Bronchial epithelial cell (primary cell): Measurements from ENCODE around the gene WASHC2A. TPM values are rescaled to one million over a fixed set of nuclear protein-coding genes. Genes with fewer than 3 reads are reported as not detected.
"Not testable (repeated sequence)": the region's sequence is repeated elsewhere in the genome, so short reads cannot be mapped to it uniquely, and the experiment has no call there.

Source experiments
- DNase-seq: peaks from one replicate; pipeline ENCODE4 v3.0.0-alpha.2; 2010; ENCODE audit warnings: low read depth
- FAIRE-seq: peaks from 2 replicates; lab custom pipeline; 2011; peaks lifted over from hg19 to GRCh38; lab: Jason Lieb, UNC
- H3K27me3 ChIP-seq: 2 replicates; pipeline ENCODE4 v1.5.1; 2011; ENCODE audit warnings: low read length; ENCODE audit not compliant: control insufficient read depth, insufficient read depth
- H3K36me3 ChIP-seq: 2 replicates; pipeline ENCODE4 v1.5.1; 2011; ENCODE audit warnings: low read length; ENCODE audit not compliant: control insufficient read depth, insufficient read depth
- H3K4me3 ChIP-seq: 2 replicates; pipeline ENCODE4 v1.5.1; 2011; ENCODE audit warnings: mild to moderate bottlenecking, low read depth, low read length, control low read depth
- total RNA-seq: library from RNA; depleted of rRNA; stranded (reverse); fragments of >200 nt; gene quantifications from 2 replicates; pipeline ENCODE4 v1.2.1, GENCODE V29; 2014
- TF ChIP-seq, protein P1 (sequence below): IDR thresholded peaks from 2 replicates; pipeline ENCODE4 v1.5.1; 2011; ENCODE audit warnings: mild to moderate bottlenecking, moderate library complexity, low read length, control low read depth, inconsistent platforms; ENCODE audit not compliant: insufficient read depth, severe bottlenecking

WASHC2A gene
- total RNA-seq, 1 donor from 2014 or later = 24.0 TPM

DNA sequence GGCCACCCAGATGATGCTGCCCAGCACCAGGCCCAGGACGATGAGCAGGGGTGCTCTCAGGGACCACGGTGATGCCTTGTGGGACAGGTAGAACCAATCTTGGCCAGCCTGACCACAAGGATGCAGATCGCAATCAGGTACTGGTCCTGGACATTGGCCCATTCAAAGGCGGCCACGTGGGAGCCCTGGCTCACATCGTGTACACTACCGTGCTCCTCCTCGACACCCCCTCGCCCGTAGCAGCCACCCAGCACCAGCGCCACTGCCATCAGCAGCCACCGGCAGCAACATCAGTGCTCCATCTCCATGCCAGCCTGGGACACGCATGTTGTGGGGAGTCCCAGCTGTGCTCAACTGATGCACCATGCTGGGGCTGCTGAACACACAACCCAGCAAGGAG, 40.6 kb upstream of the WASHC2A start:
- peaks cover 4% of the 10 kb centered on the region for H3K27me3 ChIP-seq
- no peaks in the 10 kb centered on the region for H3K36me3 ChIP-seq
- TF ChIP-seq, protein P1, sequence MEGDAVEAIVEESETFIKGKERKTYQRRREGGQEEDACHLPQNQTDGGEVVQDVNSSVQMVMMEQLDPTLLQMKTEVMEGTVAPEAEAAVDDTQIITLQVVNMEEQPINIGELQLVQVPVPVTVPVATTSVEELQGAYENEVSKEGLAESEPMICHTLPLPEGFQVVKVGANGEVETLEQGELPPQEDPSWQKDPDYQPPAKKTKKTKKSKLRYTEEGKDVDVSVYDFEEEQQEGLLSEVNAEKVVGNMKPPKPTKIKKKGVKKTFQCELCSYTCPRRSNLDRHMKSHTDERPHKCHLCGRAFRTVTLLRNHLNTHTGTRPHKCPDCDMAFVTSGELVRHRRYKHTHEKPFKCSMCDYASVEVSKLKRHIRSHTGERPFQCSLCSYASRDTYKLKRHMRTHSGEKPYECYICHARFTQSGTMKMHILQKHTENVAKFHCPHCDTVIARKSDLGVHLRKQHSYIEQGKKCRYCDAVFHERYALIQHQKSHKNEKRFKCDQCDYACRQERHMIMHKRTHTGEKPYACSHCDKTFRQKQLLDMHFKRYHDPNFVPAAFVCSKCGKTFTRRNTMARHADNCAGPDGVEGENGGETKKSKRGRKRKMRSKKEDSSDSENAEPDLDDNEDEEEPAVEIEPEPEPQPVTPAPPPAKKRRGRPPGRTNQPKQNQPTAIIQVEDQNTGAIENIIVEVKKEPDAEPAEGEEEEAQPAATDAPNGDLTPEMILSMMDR = no peak
- no peak overlapping the region for H3K4me3 ChIP-seq
- DNase-seq = no peak
- FAIRE-seq = no peak

DNA sequence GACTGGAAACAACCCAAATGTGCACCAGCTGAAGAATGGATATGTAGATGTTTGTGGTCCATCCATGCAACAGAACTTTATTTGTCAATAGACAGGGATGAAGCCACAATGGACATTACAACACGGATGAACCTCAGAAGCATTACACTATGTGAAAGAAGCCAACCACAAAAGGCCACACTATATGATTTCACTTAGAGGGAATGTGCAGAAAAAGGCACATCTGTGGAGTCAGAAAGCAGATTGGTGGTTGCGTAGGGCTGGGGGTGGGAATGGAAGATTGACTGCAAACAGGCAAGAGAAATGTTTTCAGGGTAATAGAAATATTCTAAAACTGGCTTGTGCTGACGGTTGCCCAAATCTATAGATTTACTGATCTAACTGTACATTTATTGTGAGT, 34.3 kb upstream of the WASHC2A start:
- DNase-seq (no peak), FAIRE-seq (no peak)
- H3K27me3 ChIP-seq = no peaks in the 10 kb centered on the region
- TF ChIP-seq, protein P1 = no peak
- no peaks in the 10 kb centered on the region for H3K36me3 ChIP-seq
- H3K4me3 ChIP-seq = no peak overlapping the region

DNA sequence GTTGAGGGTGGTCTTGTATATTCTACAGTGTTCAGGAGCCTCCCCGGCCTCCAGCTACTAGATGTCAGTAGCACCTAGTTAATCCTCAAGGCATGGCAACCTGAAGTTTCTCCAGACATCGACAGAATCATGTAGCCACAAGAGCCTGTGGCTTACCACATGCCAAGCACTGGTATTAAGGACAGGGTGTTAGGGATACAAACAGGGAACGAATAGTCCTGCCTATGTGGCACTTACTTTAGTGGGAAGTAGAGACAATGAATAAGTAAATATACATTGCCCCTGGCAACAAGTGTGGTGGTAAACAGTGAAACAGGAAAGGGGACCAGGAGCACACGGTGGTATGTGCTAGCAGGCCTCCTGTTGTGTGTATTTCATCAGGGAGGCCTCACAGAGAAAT, 32.4 kb upstream of the WASHC2A start:
- H3K4me3 ChIP-seq, H3K36me3 ChIP-seq, FAIRE-seq, H3K27me3 ChIP-seq, DNase-seq: not testable (repeated sequence)

DNA sequence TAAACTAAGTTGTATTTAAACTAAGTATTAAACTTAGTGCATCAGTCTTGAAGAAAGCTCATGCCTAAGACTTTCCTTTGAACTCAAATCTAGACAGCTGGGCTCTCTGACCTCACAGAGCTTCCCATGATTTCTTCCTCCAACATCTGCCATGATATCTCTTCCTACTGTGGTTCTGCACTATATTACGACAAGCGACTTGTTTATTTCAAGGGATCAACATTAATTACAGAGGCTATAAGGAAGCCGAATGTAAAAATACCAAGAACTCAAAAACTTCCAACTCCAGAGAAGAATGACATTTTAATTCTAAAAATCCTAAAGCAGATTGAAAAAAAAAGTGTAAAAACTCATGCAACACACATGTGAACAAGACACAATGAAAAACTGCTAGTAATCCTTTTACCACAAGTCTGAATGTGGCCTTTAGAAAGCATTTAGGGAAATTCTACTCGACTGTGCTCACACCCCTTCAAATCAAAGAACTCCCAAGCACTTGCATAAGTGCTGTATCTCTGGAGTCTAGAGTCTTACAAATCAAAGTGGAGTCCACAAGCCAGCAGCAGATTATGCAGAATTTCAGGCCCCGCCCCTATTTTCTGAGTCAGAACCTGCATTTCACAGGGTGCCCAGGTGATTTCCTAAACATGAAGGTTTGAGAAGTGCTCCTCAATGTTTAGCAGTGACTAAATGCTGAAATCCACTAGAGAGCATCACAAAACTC, 22.7 kb upstream of the WASHC2A start:
- FAIRE-seq (no peak), DNase-seq (peak; percentile 47)
- Histone ChIP-seq H3K4me3 (no peak overlapping the region), H3K27me3 (no peaks in the 10 kb centered on the region), H3K36me3 (no peaks in the 10 kb centered on the region)
- TF ChIP-seq, protein P1 = no peak

DNA sequence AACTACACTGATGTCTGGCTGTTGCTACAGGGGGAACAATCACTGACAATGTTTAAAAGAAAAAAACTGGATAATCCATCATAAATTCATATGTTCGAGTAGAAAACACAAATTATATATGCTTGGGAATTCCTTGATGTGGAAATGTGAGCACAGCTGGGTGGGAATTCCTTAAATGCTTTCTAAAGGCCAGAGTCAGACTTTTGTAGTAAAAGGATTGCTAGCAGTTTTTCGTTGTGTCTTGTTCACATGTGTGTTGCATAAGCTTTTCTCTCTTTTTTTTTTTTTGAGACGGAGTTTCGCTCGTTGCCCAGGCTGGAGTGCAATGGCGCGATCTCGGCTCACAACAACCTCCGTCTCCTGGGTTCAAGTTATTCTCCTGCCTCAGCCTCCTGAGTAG, 21.3 kb upstream of the WASHC2A start:
- DNase-seq, FAIRE-seq, H3K4me3 ChIP-seq, H3K27me3 ChIP-seq, H3K36me3 ChIP-seq: not testable (repeated sequence)

DNA sequence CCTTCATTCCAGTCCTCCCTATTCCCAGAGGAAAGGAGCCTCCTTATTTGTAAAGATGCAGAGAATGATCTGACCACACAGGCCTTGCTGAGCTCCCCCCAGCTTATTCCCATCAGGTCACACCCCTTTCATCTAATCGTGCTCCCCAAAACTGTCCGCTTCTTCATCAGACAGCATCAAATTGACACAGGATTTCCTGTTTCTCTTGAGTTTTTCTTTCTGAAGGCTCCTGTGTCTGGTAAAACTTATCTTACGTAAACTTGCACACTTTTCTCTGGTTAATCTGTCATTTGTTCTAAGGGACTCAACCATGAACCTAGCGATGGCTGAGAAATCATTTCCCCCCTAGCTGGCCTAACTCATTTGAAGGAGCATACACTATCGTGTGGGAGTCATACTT, 20.2 kb upstream of the WASHC2A start:
- not testable (repeated sequence) for H3K36me3 ChIP-seq, H3K4me3 ChIP-seq, DNase-seq, FAIRE-seq, H3K27me3 ChIP-seq

DNA sequence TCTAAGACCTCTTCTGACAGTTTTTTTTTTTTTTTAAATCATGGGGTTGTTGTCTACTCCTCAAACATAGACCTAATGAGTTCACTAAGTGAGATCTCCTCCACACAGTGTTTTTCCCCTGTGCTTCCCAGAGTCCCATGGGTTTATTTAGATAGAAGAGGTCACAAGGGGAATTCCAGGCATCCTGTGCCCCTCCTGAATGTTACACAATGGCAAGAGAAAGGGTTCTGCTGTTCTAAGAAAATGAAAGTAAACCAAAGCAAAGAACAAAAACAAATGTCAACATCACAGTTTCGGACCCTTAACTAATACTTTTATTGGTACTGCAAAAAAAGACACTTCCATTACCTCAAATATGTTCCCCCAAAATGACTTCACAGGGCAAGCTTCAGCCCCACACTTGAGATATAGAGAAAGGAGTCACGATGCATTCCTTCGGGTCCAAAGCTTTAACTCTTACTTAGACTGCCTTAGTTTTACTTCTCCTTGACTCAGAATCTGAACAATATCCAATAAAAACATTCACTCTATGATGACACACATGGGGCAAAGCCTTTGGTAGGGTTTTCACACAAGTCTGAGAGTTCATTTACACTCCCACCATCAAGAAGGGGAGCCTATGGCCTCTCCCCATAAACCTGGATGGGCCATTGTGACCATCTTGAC, 15.6 kb upstream of the WASHC2A start:
- H3K4me3 ChIP-seq, FAIRE-seq, H3K27me3 ChIP-seq, H3K36me3 ChIP-seq: not testable (repeated sequence)
- DNase-seq = peak; percentile 30

DNA sequence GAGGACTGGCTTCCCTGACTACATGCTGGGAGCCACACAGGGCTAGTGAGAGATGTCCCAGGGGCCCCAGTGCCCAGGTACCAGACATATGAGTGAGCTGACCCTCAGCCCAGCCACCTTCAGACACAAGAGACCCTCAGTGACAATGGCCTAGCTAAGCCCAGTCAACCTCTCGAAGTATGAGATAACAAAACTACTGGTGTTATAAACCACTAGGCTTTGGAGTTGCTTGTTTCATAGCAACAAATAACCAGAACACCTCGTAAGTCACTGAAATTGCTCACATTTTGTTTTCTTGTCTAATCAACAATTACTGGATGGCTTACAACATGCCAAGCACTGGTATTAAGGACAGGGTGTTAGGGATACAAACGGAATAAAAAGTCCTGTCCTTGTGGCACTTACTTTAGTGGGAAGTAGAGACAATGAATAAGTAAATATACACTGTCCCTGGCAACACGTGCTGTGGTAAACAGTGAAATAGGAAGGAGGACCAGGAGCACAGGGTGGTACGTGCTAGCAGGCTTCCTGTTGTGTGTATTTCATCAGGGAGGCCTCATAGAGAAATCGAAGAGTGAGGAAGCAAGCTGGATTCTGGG, 14.9 kb upstream of the WASHC2A start:
- H3K36me3 ChIP-seq, H3K4me3 ChIP-seq, H3K27me3 ChIP-seq, FAIRE-seq, DNase-seq: not testable (repeated sequence)

DNA sequence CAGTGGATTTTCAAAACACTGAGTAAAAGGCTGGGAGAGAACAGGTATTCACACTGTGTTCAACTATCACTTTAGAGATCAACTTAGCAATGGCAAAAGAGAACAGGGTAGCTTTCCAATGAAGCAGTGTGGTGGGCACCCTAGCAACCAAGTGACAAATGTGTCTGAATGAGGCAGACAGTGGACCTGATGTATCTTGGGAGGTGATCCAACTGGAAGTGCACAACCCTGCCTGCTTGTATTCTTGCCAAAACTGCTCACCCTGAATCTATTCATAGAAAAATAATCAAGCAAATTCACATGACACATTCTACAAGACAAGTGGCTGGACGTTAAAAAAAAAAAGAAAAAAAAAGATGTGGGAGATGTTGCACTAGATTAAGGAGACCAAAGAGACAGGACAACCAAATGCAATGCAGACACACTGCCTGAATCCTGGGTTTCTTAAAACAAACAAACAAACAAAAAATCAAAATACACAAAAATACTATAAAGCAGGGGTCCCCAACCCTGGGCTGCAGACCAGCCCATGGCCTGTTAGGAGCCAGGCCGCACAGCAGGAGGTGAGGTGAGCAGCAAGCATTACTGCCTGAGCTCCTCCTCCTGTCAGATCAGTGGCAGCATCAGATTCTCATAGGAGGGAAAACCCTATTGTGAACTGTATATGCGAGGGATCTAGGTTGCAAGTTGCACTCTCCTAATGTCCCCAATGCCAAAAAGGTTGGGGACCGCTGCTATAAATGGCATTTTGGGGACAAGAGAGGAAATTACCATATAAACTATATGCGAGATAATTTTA, 12.1 kb upstream of the WASHC2A start:
- FAIRE-seq, H3K27me3 ChIP-seq, DNase-seq, H3K4me3 ChIP-seq, H3K36me3 ChIP-seq: not testable (repeated sequence)

DNA sequence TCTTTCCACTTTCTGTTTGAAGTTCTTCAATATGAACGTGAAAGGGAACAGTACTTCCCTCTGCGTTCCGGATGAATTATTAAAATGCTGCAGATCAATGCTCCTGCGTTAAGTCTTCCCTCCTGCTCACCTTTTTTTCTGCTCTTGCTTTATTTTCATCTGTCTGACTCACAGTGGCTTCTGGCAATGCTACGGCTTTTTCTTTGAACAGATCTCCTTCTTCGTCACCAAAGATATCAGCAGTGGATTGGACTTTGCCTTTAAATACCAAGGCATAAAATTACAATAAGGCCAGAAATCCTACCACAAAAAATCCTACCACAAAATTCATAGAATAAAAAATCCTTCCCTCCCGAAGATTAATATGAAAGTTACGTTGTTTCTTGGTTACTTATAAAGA, 11.1 kb upstream of the WASHC2A start:
- not testable (repeated sequence) for H3K36me3 ChIP-seq, H3K27me3 ChIP-seq, DNase-seq, FAIRE-seq, H3K4me3 ChIP-seq
